ENCODE measurements around the gene UVRAG.

DNA sequence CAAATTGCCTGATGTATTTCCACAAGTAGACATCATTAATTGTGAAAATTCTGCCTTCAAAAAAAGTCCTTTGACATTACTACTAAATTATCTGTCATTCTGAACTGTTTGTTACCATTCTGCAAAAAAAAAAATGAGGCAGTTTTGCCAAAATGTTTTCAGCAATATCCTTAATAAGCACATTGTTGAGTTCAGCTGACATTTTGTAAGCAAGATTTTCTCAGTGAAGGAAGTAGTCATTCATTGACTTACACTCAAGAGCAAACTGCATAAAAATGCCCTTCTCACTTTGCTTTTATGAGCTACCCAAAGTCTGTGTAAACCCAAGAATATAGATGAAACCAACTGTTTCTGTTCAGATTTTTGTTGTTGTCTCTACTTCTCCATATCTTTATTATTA lies 125.9 kb downstream of the UVRAG start:
- TF ChIP-seq POLR2AphosphoS5 (IDR thresholded peaks at IDR 0.05) (no peak), POLR2A (IDR thresholded peaks at IDR 0.05) (no peak), EP300 (IDR thresholded peaks at IDR 0.05) (no peak)
- TF ChIP-seq, protein P1, sequence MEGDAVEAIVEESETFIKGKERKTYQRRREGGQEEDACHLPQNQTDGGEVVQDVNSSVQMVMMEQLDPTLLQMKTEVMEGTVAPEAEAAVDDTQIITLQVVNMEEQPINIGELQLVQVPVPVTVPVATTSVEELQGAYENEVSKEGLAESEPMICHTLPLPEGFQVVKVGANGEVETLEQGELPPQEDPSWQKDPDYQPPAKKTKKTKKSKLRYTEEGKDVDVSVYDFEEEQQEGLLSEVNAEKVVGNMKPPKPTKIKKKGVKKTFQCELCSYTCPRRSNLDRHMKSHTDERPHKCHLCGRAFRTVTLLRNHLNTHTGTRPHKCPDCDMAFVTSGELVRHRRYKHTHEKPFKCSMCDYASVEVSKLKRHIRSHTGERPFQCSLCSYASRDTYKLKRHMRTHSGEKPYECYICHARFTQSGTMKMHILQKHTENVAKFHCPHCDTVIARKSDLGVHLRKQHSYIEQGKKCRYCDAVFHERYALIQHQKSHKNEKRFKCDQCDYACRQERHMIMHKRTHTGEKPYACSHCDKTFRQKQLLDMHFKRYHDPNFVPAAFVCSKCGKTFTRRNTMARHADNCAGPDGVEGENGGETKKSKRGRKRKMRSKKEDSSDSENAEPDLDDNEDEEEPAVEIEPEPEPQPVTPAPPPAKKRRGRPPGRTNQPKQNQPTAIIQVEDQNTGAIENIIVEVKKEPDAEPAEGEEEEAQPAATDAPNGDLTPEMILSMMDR (IDR thresholded peaks at IDR 0.05) = no peak

Measured in upper lobe of left lung (tissue), 4 donors.